Measurements from ENCODE around the gene VAPB.

- TF ChIP-seq POLR2AphosphoS5 (IDR thresholded peaks at IDR 0.05), result no peak
- no peak for TF ChIP-seq CTCF (IDR thresholded peaks at IDR 0.05; ENCODE audit: poor library complexity, severe bottlenecking)
- TF ChIP-seq REST (IDR thresholded peaks at IDR 0.05; ENCODE audit: borderline replicate concordance), result no peak
- TF ChIP-seq MXI1 (conservative IDR thresholded peaks at IDR 0.05; ENCODE audit: poor library complexity, severe bottlenecking), result no peak
- no peak for TF ChIP-seq EZH2 (IDR thresholded peaks at IDR 0.05; ENCODE audit: borderline replicate concordance, insufficient read depth, low read length, poor library complexity, severe bottlenecking)
- no peak for TF ChIP-seq SMC3 (conservative IDR thresholded peaks at IDR 0.05; ENCODE audit: poor library complexity)
- no peak for TF ChIP-seq RAD21 (conservative IDR thresholded peaks at IDR 0.05)
- TF ChIP-seq TAF1 (IDR thresholded peaks at IDR 0.05; ENCODE audit: low read depth), result no peak
These were observed 77.9 kb downstream of the VAPB start for GRCh38 chr20:58466729-58467571.

Data from neural cell (in vitro differentiated cells).